ENCODE measurements around the gene TMEM72.

Gene TMEM72

GRCh38 chr10:44979281-44980191 lies 68.4 kb downstream of the TMEM72 start:
- H3K27me3 ChIP-seq (replicated peaks; ENCODE audit: control insufficient read depth, insufficient read depth, low read length) = no peaks in the 10 kb centered on the region
- H3K9ac ChIP-seq (ENCODE audit: low read length) = peak overlapping the region; percentile 89
- H3K9me3 ChIP-seq (ENCODE audit: control insufficient read depth, low read length) = no peaks in the 10 kb centered on the region
- DNase-seq (ENCODE audit: low read depth) = no peak
- peaks cover 79% of the 10 kb centered on the region for H3K4me1 ChIP-seq (ENCODE audit: control insufficient read depth, insufficient read depth, low read length)
- no peak overlapping the region for H3K4me3 ChIP-seq (ENCODE audit: low read length)
- H3K36me3 ChIP-seq (ENCODE audit: control insufficient read depth, insufficient read depth, low read length, severe bottlenecking) = peaks cover 14% of the 10 kb centered on the region

- Histone ChIP-seq H3K9ac (ENCODE audit: low read length) (peak overlapping the region; percentile 89), H3K27me3 (replicated peaks; ENCODE audit: control insufficient read depth, insufficient read depth, low read length) (no peaks in the 10 kb centered on the region), H3K4me1 (ENCODE audit: control insufficient read depth, insufficient read depth, low read length) (peaks cover 85% of the 10 kb centered on the region), H3K9me3 (ENCODE audit: control insufficient read depth, low read length) (no peaks in the 10 kb centered on the region), H3K4me3 (ENCODE audit: low read length) (peak overlapping the region; percentile 34), H3K36me3 (ENCODE audit: control insufficient read depth, insufficient read depth, low read length, severe bottlenecking) (peaks cover 22% of the 10 kb centered on the region)
- no peak for DNase-seq (ENCODE audit: low read depth)
Observed at GRCh38 chr10:44980309-44981171, 69.4 kb downstream of the TMEM72 start.

GRCh38 chr10:44981172-44982113 lies 70.3 kb downstream of the TMEM72 start:
- Histone ChIP-seq H3K27me3 (replicated peaks; ENCODE audit: control insufficient read depth, insufficient read depth, low read length) (no peaks in the 10 kb centered on the region), H3K36me3 (ENCODE audit: control insufficient read depth, insufficient read depth, low read length, severe bottlenecking) (peaks cover 22% of the 10 kb centered on the region), H3K4me3 (ENCODE audit: low read length) (peak overlapping the region; percentile 34), H3K4me1 (ENCODE audit: control insufficient read depth, insufficient read depth, low read length) (peaks cover 86% of the 10 kb centered on the region), H3K9ac (ENCODE audit: low read length) (peak overlapping the region; percentile 89), H3K9me3 (ENCODE audit: control insufficient read depth, low read length) (no peaks in the 10 kb centered on the region)
- DNase-seq (ENCODE audit: low read depth) = peak; percentile 85

- Histone ChIP-seq H3K4me1 (ENCODE audit: control insufficient read depth, insufficient read depth, low read length) (peaks cover 86% of the 10 kb centered on the region), H3K9ac (ENCODE audit: low read length) (peak overlapping the region; percentile 89), H3K4me3 (ENCODE audit: low read length) (no peak overlapping the region), H3K9me3 (ENCODE audit: control insufficient read depth, low read length) (no peaks in the 10 kb centered on the region), H3K36me3 (ENCODE audit: control insufficient read depth, insufficient read depth, low read length, severe bottlenecking) (peaks cover 17% of the 10 kb centered on the region), H3K27me3 (replicated peaks; ENCODE audit: control insufficient read depth, insufficient read depth, low read length) (no peaks in the 10 kb centered on the region)
- no peak for DNase-seq (ENCODE audit: low read depth)
Observed at GRCh38 chr10:44982114-44982460, 71.0 kb downstream of the TMEM72 start.

- peaks cover 86% of the 10 kb centered on the region for H3K4me1 ChIP-seq (ENCODE audit: control insufficient read depth, insufficient read depth, low read length)
- no peaks in the 10 kb centered on the region for H3K27me3 ChIP-seq (replicated peaks; ENCODE audit: control insufficient read depth, insufficient read depth, low read length)
- no peak overlapping the region for H3K4me3 ChIP-seq (ENCODE audit: low read length)
- H3K9ac ChIP-seq (ENCODE audit: low read length) = peak overlapping the region; percentile 32
- peaks cover 16% of the 10 kb centered on the region for H3K36me3 ChIP-seq (ENCODE audit: control insufficient read depth, insufficient read depth, low read length, severe bottlenecking)
- no peak for DNase-seq (ENCODE audit: low read depth)
- H3K9me3 ChIP-seq (ENCODE audit: control insufficient read depth, low read length) = no peaks in the 10 kb centered on the region
Observed at GRCh38 chr10:44982496-44982895, 71.4 kb downstream of the TMEM72 start.

GRCh38 chr10:44983066-44983894 lies 72.1 kb downstream of the TMEM72 start:
- peaks cover 88% of the 10 kb centered on the region for H3K4me1 ChIP-seq (ENCODE audit: control insufficient read depth, insufficient read depth, low read length)
- DNase-seq (ENCODE audit: low read depth) = no peak
- peaks cover 16% of the 10 kb centered on the region for H3K36me3 ChIP-seq (ENCODE audit: control insufficient read depth, insufficient read depth, low read length, severe bottlenecking)

GRCh38 chr10:44983895-44984278 lies 72.8 kb downstream of the TMEM72 start:
- Histone ChIP-seq H3K9ac (ENCODE audit: low read length) (peak overlapping the region; percentile 46), H3K4me1 (ENCODE audit: control insufficient read depth, insufficient read depth, low read length) (peaks cover 84% of the 10 kb centered on the region), H3K36me3 (ENCODE audit: control insufficient read depth, insufficient read depth, low read length, severe bottlenecking) (peaks cover 22% of the 10 kb centered on the region), H3K27me3 (replicated peaks; ENCODE audit: control insufficient read depth, insufficient read depth, low read length) (no peaks in the 10 kb centered on the region), H3K4me3 (ENCODE audit: low read length) (no peak overlapping the region), H3K9me3 (ENCODE audit: control insufficient read depth, low read length) (no peaks in the 10 kb centered on the region)
- no peak for DNase-seq (ENCODE audit: low read depth)

More at GRCh38 chr10:44983066-44983894, 72.1 kb downstream of the TMEM72 start:
- H3K9ac ChIP-seq (ENCODE audit: low read length) = peak overlapping the region; percentile 46
- no peaks in the 10 kb centered on the region for H3K9me3 ChIP-seq (ENCODE audit: control insufficient read depth, low read length)
- no peak overlapping the region for H3K4me3 ChIP-seq (ENCODE audit: low read length)
- H3K27me3 ChIP-seq (replicated peaks; ENCODE audit: control insufficient read depth, insufficient read depth, low read length) = no peaks in the 10 kb centered on the region

- peaks cover 76% of the 10 kb centered on the region for H3K4me1 ChIP-seq (ENCODE audit: control insufficient read depth, insufficient read depth, low read length)
- DNase-seq (ENCODE audit: low read depth) = no peak
Observed at GRCh38 chr10:44984671-44985101, 73.5 kb downstream of the TMEM72 start.

GRCh38 chr10:44985175-44985681 lies 74.1 kb downstream of the TMEM72 start:
- H3K36me3 ChIP-seq (ENCODE audit: control insufficient read depth, insufficient read depth, low read length, severe bottlenecking) = peaks cover 35% of the 10 kb centered on the region
- peaks cover 70% of the 10 kb centered on the region for H3K4me1 ChIP-seq (ENCODE audit: control insufficient read depth, insufficient read depth, low read length)

More at GRCh38 chr10:44984671-44985101, 73.5 kb downstream of the TMEM72 start:
- peaks cover 30% of the 10 kb centered on the region for H3K36me3 ChIP-seq (ENCODE audit: control insufficient read depth, insufficient read depth, low read length, severe bottlenecking)
- H3K4me3 ChIP-seq (ENCODE audit: low read length) = no peak overlapping the region
- no peaks in the 10 kb centered on the region for H3K27me3 ChIP-seq (replicated peaks; ENCODE audit: control insufficient read depth, insufficient read depth, low read length)
- no peaks in the 10 kb centered on the region for H3K9me3 ChIP-seq (ENCODE audit: control insufficient read depth, low read length)
- peak overlapping the region; percentile 76 for H3K9ac ChIP-seq (ENCODE audit: low read length)

GRCh38 chr10:44986179-44986578 lies 75.0 kb downstream of the TMEM72 start:
- H3K27me3 ChIP-seq (replicated peaks; ENCODE audit: control insufficient read depth, insufficient read depth, low read length) = no peaks in the 10 kb centered on the region
- peaks cover 63% of the 10 kb centered on the region for H3K4me1 ChIP-seq (ENCODE audit: control insufficient read depth, insufficient read depth, low read length)
- H3K9me3 ChIP-seq (ENCODE audit: control insufficient read depth, low read length) = no peaks in the 10 kb centered on the region
- peaks cover 44% of the 10 kb centered on the region for H3K36me3 ChIP-seq (ENCODE audit: control insufficient read depth, insufficient read depth, low read length, severe bottlenecking)
- no peak for DNase-seq (ENCODE audit: low read depth)
- peak overlapping the region; percentile 42 for H3K4me3 ChIP-seq (ENCODE audit: low read length)
- H3K9ac ChIP-seq (ENCODE audit: low read length) = peak overlapping the region; percentile 76

More at GRCh38 chr10:44985175-44985681, 74.1 kb downstream of the TMEM72 start:
- Histone ChIP-seq H3K9me3 (ENCODE audit: control insufficient read depth, low read length) (no peaks in the 10 kb centered on the region), H3K4me3 (ENCODE audit: low read length) (no peak overlapping the region), H3K9ac (ENCODE audit: low read length) (peak overlapping the region; percentile 76), H3K27me3 (replicated peaks; ENCODE audit: control insufficient read depth, insufficient read depth, low read length) (no peaks in the 10 kb centered on the region)
- no peak for DNase-seq (ENCODE audit: low read depth)

Data from adipocyte (in vitro differentiated cells).